DMS114 treated with DMSO at 0.1 percent for 48 hours (cell line): Measurements from ENCODE around the gene OR6C76.
"Not testable (repeated sequence)": the region's sequence is repeated elsewhere in the genome, so short reads cannot be mapped to it uniquely, and the experiment has no call there.

Experiments
- DNase-seq: peaks from one replicate; lab custom pipeline; 2025; ENCODE audit not compliant: unreplicated experiment; lab: John Stamatoyannopoulos, UW

Gene OR6C76

DNA sequence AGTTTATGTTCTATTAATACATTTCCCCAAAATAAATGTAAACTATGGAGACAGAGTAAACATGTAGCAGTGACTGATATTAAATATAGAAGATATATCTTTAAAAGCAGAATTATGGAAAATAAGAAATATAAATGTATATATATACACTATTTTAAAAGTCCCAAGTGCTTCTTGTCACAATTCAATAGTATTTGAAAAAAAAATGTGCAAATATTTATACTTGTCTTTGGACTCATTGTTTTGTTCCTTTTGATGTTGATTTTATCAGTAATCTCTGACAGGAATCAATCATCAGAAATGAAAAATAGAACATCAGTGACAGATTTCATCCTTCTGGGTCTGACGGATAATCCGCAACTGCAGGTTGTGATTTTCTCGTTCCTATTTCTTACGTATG, at the start of gene OR6C76:
Gene OR6C76, plus strand, starts transcription at position 301 of the 400 bp plus-strand sequence. Its CDS starts 0 bp downstream, at position 301.
- no peak for DNase-seq

GRCh38 chr12:55385891-55386290, 40.2 kb upstream of the OR6C76 start:
- no peak for DNase-seq

GRCh38 chr12:55392032-55392795, 33.8 kb upstream of the OR6C76 start:
- no peak for DNase-seq

DNA sequence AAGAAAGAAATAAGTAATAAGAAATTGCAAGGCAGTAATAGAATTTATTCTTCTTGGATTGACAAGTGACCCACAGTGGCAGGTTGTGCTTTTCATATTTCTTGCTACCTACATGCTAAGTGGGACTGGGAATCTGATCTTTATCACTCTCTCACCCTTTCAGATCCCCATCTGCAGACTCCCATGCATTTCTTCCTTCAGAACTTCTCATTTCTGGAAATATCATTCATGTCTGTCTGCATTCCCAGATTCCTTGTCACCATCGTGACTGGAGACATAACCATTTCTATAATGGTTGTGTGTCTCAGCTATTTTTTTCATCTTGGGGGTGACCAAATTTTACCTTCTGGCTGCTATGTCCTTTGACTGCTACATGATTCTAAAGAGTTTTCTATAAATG, 29.7 kb upstream of the OR6C76 start:
- DNase-seq = no peak

- no peak for DNase-seq
Measured at GRCh38 chr12:55400229-55400628, 25.8 kb upstream of the OR6C76 start, which contains the start of gene OR6C65. Gene OR6C65, plus strand, starts transcription at chr12:55400529. Its CDS starts 0 bp downstream, at chr12:55400529.

GRCh38 chr12:55407866-55408265, 18.2 kb upstream of the OR6C76 start:
- no peak for DNase-seq

DNA sequence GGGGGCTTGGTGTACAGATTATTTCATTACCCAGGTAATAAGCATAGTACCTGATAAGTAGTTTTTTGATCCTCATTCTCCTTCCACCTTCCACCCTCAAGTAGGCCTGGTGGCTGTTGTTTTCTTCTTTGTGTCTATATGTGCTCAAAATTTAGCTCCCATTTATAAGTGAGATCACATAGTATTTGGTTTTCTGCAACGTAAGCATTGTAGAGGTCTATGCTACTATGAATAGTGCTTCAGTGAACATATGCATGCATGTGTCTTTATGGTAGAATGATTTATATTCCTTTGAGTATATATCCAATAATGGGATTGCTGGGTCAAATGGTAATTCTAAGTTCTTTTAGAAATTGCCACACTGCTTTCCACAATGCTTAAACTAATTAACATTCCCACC, 16.9 kb upstream of the OR6C76 start:
- DNase-seq = not testable (repeated sequence)

- not testable (repeated sequence) for DNase-seq
Measured at GRCh38 chr12:55412138-55412537, 13.9 kb upstream of the OR6C76 start.

DNA sequence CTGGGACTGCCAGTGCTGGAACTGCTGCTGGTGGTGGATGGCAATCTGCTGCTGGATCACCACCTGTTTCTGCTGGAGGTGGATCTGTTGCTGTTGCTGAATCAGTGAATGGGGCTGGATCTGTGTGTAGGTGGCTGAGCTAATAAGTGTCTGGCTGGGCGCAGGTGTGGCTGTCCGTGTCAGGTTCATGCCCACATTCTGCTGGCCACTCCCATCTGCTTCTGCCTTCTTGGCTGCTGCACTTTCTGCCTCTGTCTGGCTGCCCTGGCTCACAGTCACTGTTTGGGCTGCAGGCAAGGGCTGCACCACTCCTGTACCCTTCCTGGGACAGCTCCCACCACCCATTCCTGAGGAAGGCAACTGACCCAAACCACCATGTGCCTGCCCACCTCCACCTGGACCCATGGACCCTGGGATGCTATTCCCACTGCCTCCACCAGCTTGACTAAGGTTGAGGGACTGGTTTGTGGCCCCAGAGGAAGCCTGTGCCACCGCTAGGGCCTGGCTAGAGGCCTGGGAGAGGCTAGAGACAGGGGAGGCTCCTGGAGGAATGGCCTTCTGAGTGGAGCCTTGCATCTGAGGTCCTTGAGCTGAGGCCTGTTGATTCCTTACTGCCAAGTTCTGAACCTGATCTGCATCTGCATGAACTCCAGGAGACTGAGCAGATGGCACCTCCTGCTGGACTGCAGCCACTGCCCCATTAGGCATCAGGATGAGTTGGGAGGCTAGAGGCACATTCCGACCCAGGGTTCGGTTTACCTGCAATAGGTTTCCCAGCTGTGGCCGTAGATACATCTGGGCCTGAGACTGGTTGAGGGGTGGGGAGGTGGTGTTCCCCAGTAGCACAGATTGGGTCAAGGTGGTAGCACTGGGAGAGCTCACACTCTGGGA, 12.3 kb upstream of the OR6C76 start:
- not testable (repeated sequence) for DNase-seq

- not testable (repeated sequence) for DNase-seq
Measured at GRCh38 chr12:55414396-55414823, 11.6 kb upstream of the OR6C76 start.

DNA sequence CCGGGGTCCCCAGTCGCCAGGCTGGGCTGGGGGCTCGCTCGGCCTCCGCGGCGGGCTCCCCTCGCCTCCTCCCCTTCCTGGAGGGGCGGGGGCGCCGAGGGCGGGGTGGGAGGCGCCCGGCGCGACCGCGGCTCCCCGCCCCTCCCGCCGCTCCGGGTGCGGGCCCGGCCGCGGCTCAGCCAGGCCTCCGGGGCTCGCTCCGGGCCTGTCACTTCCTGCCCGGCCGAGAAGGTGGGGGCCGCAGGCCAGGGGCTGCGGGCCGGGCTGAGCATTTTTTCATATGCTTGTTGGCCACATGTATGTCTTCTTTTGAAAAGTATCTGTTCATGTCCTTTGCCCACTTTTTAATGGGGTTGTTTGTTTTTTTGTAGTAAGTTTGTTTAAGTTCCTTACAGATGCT, 11.2 kb upstream of the OR6C76 start:
- not testable (repeated sequence) for DNase-seq

- no peak for DNase-seq
Measured at GRCh38 chr12:55416961-55417360, 9.1 kb upstream of the OR6C76 start.

- no peak for DNase-seq
Measured at GRCh38 chr12:55420307-55420962, 5.6 kb upstream of the OR6C76 start.

GRCh38 chr12:55428331-55429243, 2.5 kb downstream of the OR6C76 start:
- no peak for DNase-seq

DNA sequence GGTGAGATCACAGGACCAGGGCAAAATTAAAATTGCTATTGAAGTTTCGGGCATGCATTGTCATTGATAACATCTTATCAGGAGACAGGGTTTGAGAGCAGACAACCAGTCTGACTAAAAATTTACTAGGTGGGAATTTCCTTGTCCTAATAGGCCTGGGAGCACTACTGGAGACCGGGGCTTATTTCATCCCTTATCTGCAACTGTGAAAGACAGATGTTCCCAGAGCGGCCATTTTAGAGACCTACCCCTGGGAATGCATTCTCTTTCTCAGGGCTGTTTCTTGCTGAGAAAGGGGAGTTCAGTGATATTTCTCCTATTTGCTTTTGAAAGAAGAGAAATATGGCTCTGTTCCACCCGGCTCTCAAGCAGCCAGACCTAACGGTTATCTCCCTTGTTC, 15.2 kb downstream of the OR6C76 start:
- not testable (repeated sequence) for DNase-seq

DNA sequence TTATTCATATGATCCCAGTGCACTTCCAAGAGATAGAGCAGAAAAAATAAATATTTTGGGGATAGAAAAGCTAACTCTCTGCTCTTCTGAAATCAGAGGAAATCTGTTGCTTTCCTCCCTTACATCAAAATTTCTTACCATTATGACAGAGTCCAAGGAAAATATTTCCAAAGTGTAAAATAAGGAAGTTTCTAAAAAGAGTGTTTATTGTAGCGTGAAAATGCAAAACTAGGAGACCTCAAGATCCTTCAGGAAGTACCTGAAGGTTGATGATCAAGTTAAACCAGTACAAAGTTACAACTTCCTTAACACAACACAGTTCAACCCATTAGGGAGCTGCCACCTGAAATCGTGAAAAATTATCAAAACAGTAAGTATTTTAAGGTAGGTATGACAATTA, 17.7 kb downstream of the OR6C76 start, which contains the start of gene OR6C2:
Gene OR6C2, plus strand, starts transcription at position 301 of the 400 bp plus-strand sequence. CDS start 8,138 bp downstream, outside the sequence.
- DNase-seq = no peak

- DNase-seq = no peak
Measured at GRCh38 chr12:55445357-55445756, 19.3 kb downstream of the OR6C76 start.

DNA sequence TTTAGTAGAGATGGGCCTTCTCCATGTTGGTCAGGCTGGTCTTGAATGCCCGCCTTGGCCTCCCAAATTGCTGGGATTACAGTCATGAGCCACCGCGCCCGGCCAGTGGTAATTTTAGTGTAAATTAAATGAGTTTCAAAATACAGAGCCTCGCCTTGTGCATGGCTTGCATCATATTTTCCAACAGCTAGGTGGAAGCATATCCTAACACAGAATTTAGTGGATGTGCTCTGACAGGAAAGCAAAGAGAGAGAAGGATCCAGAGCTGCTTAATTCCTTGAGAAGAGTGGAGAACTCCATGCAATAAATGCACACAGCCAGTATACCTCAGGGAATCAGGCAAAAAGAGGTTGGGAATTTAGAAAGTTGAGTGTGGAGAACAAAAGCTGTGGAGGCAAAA, 20.3 kb downstream of the OR6C76 start:
- no peak for DNase-seq

- no peak for DNase-seq
Measured at GRCh38 chr12:55448825-55449224, 22.8 kb downstream of the OR6C76 start.

DNA sequence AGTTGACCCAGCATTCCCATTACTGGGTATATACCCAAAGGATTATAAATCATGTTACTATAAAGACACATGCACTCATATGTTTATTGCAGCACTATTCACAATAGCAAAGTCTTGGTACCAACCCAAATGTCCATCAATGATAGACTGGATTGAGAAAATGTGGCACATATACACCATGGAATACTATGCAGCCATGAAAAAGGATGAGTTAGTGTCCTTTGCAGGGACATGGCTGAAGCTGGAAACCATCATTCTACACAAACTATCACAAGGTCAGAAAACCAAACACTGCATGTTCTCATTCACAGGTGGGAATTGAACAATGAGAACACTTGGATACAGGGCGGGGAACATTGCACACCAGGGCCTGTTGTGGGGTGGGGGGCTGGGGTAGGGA, 38.9 kb downstream of the OR6C76 start:
- not testable (repeated sequence) for DNase-seq
